ENCODE measurements around the gene FAM3A.

The FAM3A gene

DNA sequence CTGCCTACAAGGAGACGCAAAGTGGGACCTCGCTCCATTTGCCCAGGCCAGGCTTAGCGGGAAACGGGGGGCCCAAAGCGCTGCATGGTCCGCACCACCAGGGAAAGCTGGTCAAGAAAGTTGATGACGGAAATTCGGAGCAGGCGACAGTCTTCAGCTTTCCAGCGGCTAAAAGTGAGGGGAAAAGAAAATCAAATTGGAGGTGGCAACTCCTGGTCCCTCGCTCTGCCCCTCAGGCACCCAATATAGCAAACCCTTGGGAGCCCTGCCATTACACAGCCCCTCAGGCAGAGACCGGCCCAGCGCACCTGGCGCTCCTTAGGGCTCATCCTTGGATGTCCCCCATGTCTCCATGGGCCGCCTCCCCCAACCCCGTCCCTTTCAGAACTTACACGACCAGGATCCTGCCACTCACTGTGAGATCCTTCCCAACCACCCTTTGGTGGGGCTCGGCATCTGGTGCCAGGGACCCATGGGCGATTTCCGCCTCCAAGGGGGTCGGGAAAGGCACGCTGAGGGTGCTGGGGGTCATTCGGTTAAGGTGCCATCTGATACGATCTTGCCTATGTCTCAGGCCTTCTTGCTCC, 38.0 kb downstream of the FAM3A start:
- H3K79me2 ChIP-seq (ENCODE audit: insufficient read depth, low read length), result peaks cover 6% of the 10 kb centered on the region; the same call in 1 of the 2 replicates
- peak overlapping the region; percentile 81 for H3K4me2 ChIP-seq (ENCODE audit: low read depth, low read length, poor library complexity, severe bottlenecking)
- peak overlapping the region; percentile 79 for H3K9ac ChIP-seq (ENCODE audit: low read depth, low read length, poor library complexity, severe bottlenecking)
- no peaks in the 10 kb centered on the region for H4K20me1 ChIP-seq (ENCODE audit: insufficient read depth, low read length, poor library complexity, severe bottlenecking)
- H3F3A ChIP-seq (ENCODE audit: low read depth), result no peaks in the 10 kb centered on the region
- H3K9me2 ChIP-seq (replicated peaks; ENCODE audit: low read depth, low read length), result no peaks in the 10 kb centered on the region
- TF ChIP-seq EZH2phosphoT487 (IDR thresholded peaks at IDR 0.05; ENCODE audit: borderline replicate concordance), result no peak
- TF ChIP-seq, protein P1, sequence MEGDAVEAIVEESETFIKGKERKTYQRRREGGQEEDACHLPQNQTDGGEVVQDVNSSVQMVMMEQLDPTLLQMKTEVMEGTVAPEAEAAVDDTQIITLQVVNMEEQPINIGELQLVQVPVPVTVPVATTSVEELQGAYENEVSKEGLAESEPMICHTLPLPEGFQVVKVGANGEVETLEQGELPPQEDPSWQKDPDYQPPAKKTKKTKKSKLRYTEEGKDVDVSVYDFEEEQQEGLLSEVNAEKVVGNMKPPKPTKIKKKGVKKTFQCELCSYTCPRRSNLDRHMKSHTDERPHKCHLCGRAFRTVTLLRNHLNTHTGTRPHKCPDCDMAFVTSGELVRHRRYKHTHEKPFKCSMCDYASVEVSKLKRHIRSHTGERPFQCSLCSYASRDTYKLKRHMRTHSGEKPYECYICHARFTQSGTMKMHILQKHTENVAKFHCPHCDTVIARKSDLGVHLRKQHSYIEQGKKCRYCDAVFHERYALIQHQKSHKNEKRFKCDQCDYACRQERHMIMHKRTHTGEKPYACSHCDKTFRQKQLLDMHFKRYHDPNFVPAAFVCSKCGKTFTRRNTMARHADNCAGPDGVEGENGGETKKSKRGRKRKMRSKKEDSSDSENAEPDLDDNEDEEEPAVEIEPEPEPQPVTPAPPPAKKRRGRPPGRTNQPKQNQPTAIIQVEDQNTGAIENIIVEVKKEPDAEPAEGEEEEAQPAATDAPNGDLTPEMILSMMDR (conservative IDR thresholded peaks at IDR 0.05; ENCODE audit: low read length), result no peak
- H3K4me3 ChIP-seq (ENCODE audit: low read length, poor library complexity, severe bottlenecking), result peak overlapping the region; percentile 75
- peaks cover 14% of the 10 kb centered on the region for H3K4me1 ChIP-seq (ENCODE audit: insufficient read depth, low read length, poor library complexity, severe bottlenecking)
- H3K36me3 ChIP-seq (ENCODE audit: insufficient read depth, low read length), result no peaks in the 10 kb centered on the region
- no peak overlapping the region for H2AFZ ChIP-seq (ENCODE audit: low read length)
- no peaks in the 10 kb centered on the region for H3K27me3 ChIP-seq (ENCODE audit: insufficient read depth, low read length, poor library complexity, severe bottlenecking)
- no peaks in the 10 kb centered on the region for H3K9me3 ChIP-seq (ENCODE audit: insufficient read depth, low read depth, low read length)

DNA sequence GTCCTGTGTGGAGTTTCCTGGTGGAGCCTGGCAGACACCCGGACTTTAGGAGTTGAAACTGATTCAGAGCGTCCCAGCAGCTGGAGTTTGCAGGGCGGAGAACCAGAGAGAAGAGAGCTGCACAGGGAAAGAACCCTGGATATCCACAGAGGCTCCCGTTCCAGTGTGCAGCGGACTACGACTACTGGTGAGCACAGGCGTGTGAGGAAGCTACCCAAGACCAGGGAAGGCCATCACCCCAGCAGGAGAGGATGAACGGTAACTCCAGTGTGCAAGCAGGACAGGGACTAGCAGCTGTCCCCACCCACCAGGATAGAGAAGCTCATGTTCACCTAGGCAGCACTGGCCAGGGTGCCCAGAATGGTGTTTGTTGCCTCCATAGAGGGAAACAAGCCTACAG, 39.2 kb downstream of the FAM3A start:
- no peak for TF ChIP-seq EZH2phosphoT487 (IDR thresholded peaks at IDR 0.05; ENCODE audit: borderline replicate concordance)
- TF ChIP-seq, protein P1 (conservative IDR thresholded peaks at IDR 0.05; ENCODE audit: low read length), result no peak
- Histone ChIP-seq H3K9me2 (replicated peaks; ENCODE audit: low read depth, low read length) (no peaks in the 10 kb centered on the region), H2AFZ (ENCODE audit: low read length) (no peak overlapping the region), H3K4me2 (ENCODE audit: low read depth, low read length, poor library complexity, severe bottlenecking) (no peak overlapping the region), H3K4me1 (ENCODE audit: insufficient read depth, low read length, poor library complexity, severe bottlenecking) (peaks cover 14% of the 10 kb centered on the region), H3K4me3 (ENCODE audit: low read length, poor library complexity, severe bottlenecking) (no peak overlapping the region), H3K36me3 (ENCODE audit: insufficient read depth, low read length) (no peaks in the 10 kb centered on the region), H3K79me2 (ENCODE audit: insufficient read depth, low read length) (peaks cover 6% of the 10 kb centered on the region; the same call in 1 of the 2 replicates), H4K20me1 (ENCODE audit: insufficient read depth, low read length, poor library complexity, severe bottlenecking) (no peaks in the 10 kb centered on the region), H3K9ac (ENCODE audit: low read depth, low read length, poor library complexity, severe bottlenecking) (no peak overlapping the region), H3K9me3 (ENCODE audit: insufficient read depth, low read depth, low read length) (no peaks in the 10 kb centered on the region), H3K27me3 (ENCODE audit: insufficient read depth, low read length, poor library complexity, severe bottlenecking) (no peaks in the 10 kb centered on the region), H3F3A (ENCODE audit: low read depth) (no peaks in the 10 kb centered on the region)

DNA sequence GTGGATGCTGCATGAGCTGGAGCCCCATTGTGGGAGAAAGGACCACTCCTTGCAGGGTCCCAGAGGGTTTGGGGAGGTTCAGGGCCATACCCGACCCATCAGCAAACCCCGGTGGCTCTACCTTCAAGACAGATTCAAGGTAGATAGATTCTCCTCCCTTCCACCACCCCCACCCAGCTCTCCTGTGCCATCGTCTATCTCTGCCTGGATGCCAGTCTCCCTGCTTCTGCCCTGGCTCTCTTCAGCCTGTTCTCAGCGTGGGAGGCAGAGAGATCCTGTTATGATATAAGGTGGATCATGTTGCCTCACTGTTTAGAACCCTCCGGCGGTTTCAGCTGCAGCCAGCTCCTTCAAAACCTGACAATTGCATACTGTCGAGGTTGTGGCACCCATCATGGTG, 42.3 kb downstream of the FAM3A start:
- Histone ChIP-seq H3K9me2 (replicated peaks; ENCODE audit: low read depth, low read length) (no peaks in the 10 kb centered on the region), H3K36me3 (ENCODE audit: insufficient read depth, low read length) (no peaks in the 10 kb centered on the region; the same call in 1 of the 2 replicates), H3K4me3 (ENCODE audit: low read length, poor library complexity, severe bottlenecking) (no peak overlapping the region), H3K4me2 (ENCODE audit: low read depth, low read length, poor library complexity, severe bottlenecking) (no peak overlapping the region), H3F3A (ENCODE audit: low read depth) (no peaks in the 10 kb centered on the region), H3K79me2 (ENCODE audit: insufficient read depth, low read length) (peaks cover 6% of the 10 kb centered on the region; the same call in 1 of the 2 replicates), H3K9ac (ENCODE audit: low read depth, low read length, poor library complexity, severe bottlenecking) (no peak overlapping the region), H3K9me3 (ENCODE audit: insufficient read depth, low read depth, low read length) (no peaks in the 10 kb centered on the region), H2AFZ (ENCODE audit: low read length) (no peak overlapping the region), H3K27me3 (ENCODE audit: insufficient read depth, low read length, poor library complexity, severe bottlenecking) (no peaks in the 10 kb centered on the region), H4K20me1 (ENCODE audit: insufficient read depth, low read length, poor library complexity, severe bottlenecking) (no peaks in the 10 kb centered on the region), H3K4me1 (ENCODE audit: insufficient read depth, low read length, poor library complexity, severe bottlenecking) (peaks cover 7% of the 10 kb centered on the region)
- TF ChIP-seq EZH2phosphoT487 (IDR thresholded peaks at IDR 0.05; ENCODE audit: borderline replicate concordance), result no peak
- TF ChIP-seq, protein P1 (conservative IDR thresholded peaks at IDR 0.05; ENCODE audit: low read length), result no peak

Measured in Loucy (cell line).